Activated CD8-positive, alpha-beta T cell treated with anti-CD3 and anti-CD28 coated beads for 36 hours (primary cell): Measurements from ENCODE around the gene TMEM187. TPM values are rescaled to one million over a fixed set of nuclear protein-coding genes. Genes with fewer than 3 reads are reported as not detected.
"Not testable (repeated sequence)": the region's sequence is repeated elsewhere in the genome, so short reads cannot be mapped to it uniquely, and the experiment has no call there.

Experiments used
- ATAC-seq: fragments of 200-7000 bp; cut with Tn5 transposase; one replicate; pipeline ENCODE4 v1.10.0; 2021; ENCODE audit warnings: mild to moderate bottlenecking, moderate library complexity
- CTCF ChIA-PET: fragments of 350-600 bp; sonication (Branson Sonifier 250); formaldehyde crosslinking; loops from one replicate; lab custom pipeline; 2021; ENCODE audit warnings: antibody characterized with exemption; lab: Charles Lee
- POLR2A ChIA-PET: fragments of 350-600 bp; sonication (Branson Sonifier 250); formaldehyde crosslinking; loops from one replicate; lab custom pipeline; 2021; ENCODE audit warnings: antibody characterized with exemption; lab: Charles Lee
- DNase-seq: peaks from one replicate; pipeline ENCODE4 v3.0.0-alpha.2; 2020
- H3K27ac Mint-ChIP-seq: one replicate; pipeline ENCODE4 v1.8.0; 2021; ENCODE audit warnings: mild to moderate bottlenecking, mixed read lengths
- H3K27me3 Mint-ChIP-seq: one replicate; pipeline ENCODE4 v1.8.0; 2021; ENCODE audit warnings: mixed read lengths
- H3K36me3 Mint-ChIP-seq: one replicate; pipeline ENCODE4 v1.8.0; 2021; ENCODE audit warnings: low read depth, mixed read lengths
- H3K4me1 Mint-ChIP-seq: one replicate; pipeline ENCODE4 v1.8.0; 2021; ENCODE audit warnings: low read depth, mixed read lengths
- H3K4me3 Mint-ChIP-seq: one replicate; pipeline ENCODE4 v1.8.0; 2021; ENCODE audit warnings: mild to moderate bottlenecking, moderate library complexity, mixed read lengths
- H3K9me3 Mint-ChIP-seq: one replicate; pipeline ENCODE4 v1.8.0; 2021; ENCODE audit warnings: mixed read lengths
- CTCF ChIP-seq: fragments of 200-600 bp; IDR thresholded peaks from one replicate; pipeline ENCODE4 v1.8.0; 2022; ENCODE audit warnings: antibody characterized with exemption, mild to moderate bottlenecking
- intact Hi-C: fragments of 100-400 bp; cut with micrococcal nuclease; formaldehyde crosslinking; loops from one replicate; pipeline ENCODE4 v1.10.0; 2022
- total RNA-seq, 2 experiments: library from RNA; stranded (reverse); gene quantifications; one replicate each; pipeline ENCODE4 v1.2.3, GENCODE V29; 2021

Gene TMEM187
- total RNA-seq, 2 experiments from 2014 or later, result 4.4 to 4.5 TPM

DNA sequence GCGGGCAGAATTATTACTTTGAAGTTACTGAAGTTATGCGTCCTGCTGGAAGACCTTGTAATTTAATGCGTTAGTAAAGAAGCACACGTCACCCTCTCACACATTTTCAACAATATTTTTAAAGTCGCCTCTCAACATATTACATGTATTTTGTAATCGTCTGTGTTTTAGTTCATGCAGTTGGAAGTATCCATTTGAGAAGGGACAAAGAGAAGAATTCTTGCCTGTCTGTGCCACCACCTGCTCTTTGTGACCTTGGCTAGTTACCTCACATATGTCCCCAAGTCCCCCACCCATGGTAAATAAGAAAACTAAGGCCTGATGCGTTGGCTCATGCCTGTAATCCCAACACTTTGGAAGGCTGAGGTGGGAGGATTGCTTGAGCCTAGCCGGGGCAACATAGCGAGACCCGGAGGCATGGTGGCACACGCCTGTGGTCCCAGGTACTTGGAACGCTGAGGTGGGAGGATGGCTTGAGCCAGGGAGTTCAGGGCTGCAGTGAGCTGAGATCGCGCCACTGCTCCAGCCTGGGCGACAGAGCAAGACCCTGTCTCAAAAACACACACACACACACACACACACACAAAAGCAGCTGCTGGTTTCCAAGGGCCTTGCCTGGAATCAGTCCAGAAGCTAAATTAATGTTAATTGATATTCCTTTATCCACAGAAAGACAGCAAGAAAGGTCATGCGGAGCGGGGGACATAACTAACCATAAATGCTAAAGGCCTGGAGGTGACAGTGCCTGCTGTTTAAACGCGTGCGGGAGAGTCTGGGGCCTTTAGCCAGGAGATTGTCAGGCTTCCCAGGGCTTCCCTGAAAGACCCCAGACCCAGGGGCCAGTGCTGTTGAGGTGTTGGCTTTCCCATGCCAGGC lies 811 bp downstream of the TMEM187 start:
- Mint-ChIP-seq H3K4me1 (peaks cover 15% of the 10 kb centered on the region), H3K9me3 (no peaks in the 10 kb centered on the region), H3K36me3 (peaks cover 27% of the 10 kb centered on the region), H3K4me3 (peak overlapping the region; percentile 88), H3K27ac (peak overlapping the region; percentile 98), H3K27me3 (no peaks in the 10 kb centered on the region)
- DNase-seq (no peak), ATAC-seq (no peak)
- ChIA-PET CTCF (interaction anchor here (0.9 to 1.3 kb wide), 2 partner anchors 39 to 41 kb away, joined by 3 to 4 read pairs; no protein-coding TSS in a partner anchor), POLR2A (interaction anchor here (0.7 to 12.0 kb wide), 9 partner anchors 8 to 467 kb away, joined by 3 to 105 read pairs (median 3); partner anchors contain the start of gene ARHGAP4)
- no peak for TF ChIP-seq CTCF
- intact Hi-C loops, result no loop called here

- DNase-seq, result no peak
- Mint-ChIP-seq H3K27ac (peak overlapping the region; percentile 98), H3K9me3 (no peaks in the 10 kb centered on the region), H3K4me3 (peak overlapping the region; percentile 88), H3K36me3 (peaks cover 21% of the 10 kb centered on the region), H3K4me1 (peaks cover 15% of the 10 kb centered on the region), H3K27me3 (no peaks in the 10 kb centered on the region)
- POLR2A ChIA-PET, result interaction anchor here (0.7 to 12.0 kb wide), 6 partner anchors 7 to 353 kb away, joined by 3 to 105 read pairs (median 13); partner anchors contain the start of gene ARHGAP4
- TF ChIP-seq CTCF, result no peak
- ATAC-seq, result no peak
- CTCF ChIA-PET, result interaction anchor here (0.9 to 1.3 kb wide), 2 partner anchors 39 to 40 kb away, joined by 3 to 4 read pairs; no protein-coding TSS in a partner anchor
- intact Hi-C loops, result no loop called here
These were observed 1.6 kb downstream of the TMEM187 start for GRCh38 chrX:153974003-153974725.

DNA sequence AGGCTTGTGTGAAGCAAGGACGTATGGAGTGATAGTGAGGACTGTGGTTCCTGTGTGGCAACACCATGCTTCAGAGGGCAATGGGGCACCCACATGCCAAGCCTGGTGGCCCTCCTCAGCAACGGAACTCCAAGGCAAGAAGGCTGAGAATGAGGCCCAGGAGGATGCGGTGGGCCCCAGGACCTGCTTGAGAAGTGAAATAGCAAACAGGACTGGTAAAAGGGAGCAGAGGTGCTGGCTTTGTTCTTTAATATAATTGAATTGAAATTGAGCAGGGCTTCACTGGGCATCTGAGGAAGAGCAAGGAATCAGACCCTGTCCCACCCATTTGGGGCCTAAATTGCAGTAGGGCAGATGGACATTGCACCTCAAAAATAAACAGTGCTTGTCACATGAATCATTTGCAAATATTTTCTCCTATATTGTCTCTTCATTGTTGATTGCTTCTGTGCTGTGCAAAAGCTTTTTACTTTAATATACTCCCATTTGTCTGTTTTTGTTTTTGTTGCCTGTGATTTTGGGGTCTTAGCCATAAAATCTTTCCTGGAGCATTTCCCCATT lies 2.3 kb downstream of the TMEM187 start:
- TF ChIP-seq CTCF, result no peak
- intact Hi-C loops, result no loop called here
- H3K4me3 Mint-ChIP-seq, result peak overlapping the region; percentile 88
- ChIA-PET CTCF (interaction anchor here (1.3 kb wide), 1 partner anchor 35 kb away, joined by 3 read pairs; no protein-coding TSS in a partner anchor), POLR2A (interaction anchor here (0.9 to 12.0 kb wide), 4 partner anchors 7 to 353 kb away, joined by 3 to 105 read pairs (median 14); partner anchors contain the start of gene ARHGAP4)
- H3K4me1 Mint-ChIP-seq, result peaks cover 15% of the 10 kb centered on the region
- H3K27me3 Mint-ChIP-seq, result no peaks in the 10 kb centered on the region
- peak overlapping the region; percentile 98 for H3K27ac Mint-ChIP-seq
- no peak for ATAC-seq
- H3K9me3 Mint-ChIP-seq, result no peaks in the 10 kb centered on the region
- H3K36me3 Mint-ChIP-seq, result peaks cover 14% of the 10 kb centered on the region
- DNase-seq, result no peak

GRCh38 chrX:153980394-153980793 lies 7.8 kb downstream of the TMEM187 start:
- ChIA-PET CTCF (interaction anchor here (1.5 to 1.7 kb wide), 2 partner anchors 10 to 33 kb away, joined by 4 read pairs; no protein-coding TSS in a partner anchor), POLR2A (interaction anchor here (0.7 to 3.9 kb wide), 4 partner anchors 9 to 104 kb away, joined by 3 to 38 read pairs (median 5); partner anchors contain the start of genes HCFC1 and TMEM187)

DNA sequence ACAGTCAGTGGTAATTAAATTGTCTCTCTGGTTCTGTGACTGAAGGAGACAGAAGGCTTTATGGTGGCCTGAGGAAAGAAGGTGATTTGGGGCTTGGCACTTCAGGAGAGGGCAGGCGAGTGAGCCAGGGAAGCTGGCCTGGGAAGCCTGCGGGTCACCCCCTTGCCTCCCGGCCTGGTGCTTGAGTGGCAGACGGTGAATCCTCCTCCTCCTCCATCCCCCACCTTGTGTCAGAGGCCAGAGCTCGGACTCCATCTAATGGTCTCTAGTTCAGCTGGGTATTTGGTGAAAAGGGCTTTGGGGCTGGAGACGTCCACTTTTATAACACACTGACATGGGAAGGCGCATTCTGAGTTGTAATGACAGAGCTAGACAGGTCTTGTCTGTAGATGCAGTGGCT lies 8.7 kb downstream of the TMEM187 start:
- ChIA-PET CTCF (interaction anchor here (1.2 to 1.7 kb wide), 3 partner anchors 9 to 35 kb away, joined by 3 to 4 read pairs (median 4); no protein-coding TSS in a partner anchor), POLR2A (interaction anchor here (0.6 to 3.9 kb wide), 3 partner anchors 10 to 26 kb away, joined by 3 to 38 read pairs (median 6); partner anchors contain the start of genes HCFC1 and TMEM187)
- Mint-ChIP-seq H3K27ac (peak overlapping the region; percentile 90), H3K27me3 (no peaks in the 10 kb centered on the region), H3K36me3 (peaks cover 11% of the 10 kb centered on the region), H3K4me3 (peak overlapping the region; percentile 55), H3K4me1 (peaks cover 45% of the 10 kb centered on the region), H3K9me3 (no peaks in the 10 kb centered on the region)
- TF ChIP-seq CTCF, result no peak
- DNase-seq (no peak), ATAC-seq (no peak)
- intact Hi-C loops, result no loop called here

More at GRCh38 chrX:153980394-153980793, 7.8 kb downstream of the TMEM187 start:
- Mint-ChIP-seq H3K27ac (peak overlapping the region; percentile 90), H3K4me3 (peak overlapping the region; percentile 65), H3K36me3 (peaks cover 11% of the 10 kb centered on the region), H3K4me1 (peaks cover 48% of the 10 kb centered on the region)
- peak; percentile 32 for ATAC-seq
- intact Hi-C loops, H3K9me3 Mint-ChIP-seq, H3K27me3 Mint-ChIP-seq: not testable (repeated sequence)
- peak; percentile 52 for DNase-seq
